WTC11 (cell line): ENCODE data around the gene SCYGR3.

Experiments
- CBFB ChIP-seq: sonication (generic); formaldehyde crosslinking; IDR thresholded peaks from 2 replicates; pipeline ENCODE4 v1.8.1; 2022; ENCODE audit warnings: mild to moderate bottlenecking, low read depth, missing genetic modification reagents
- E2F1 ChIP-seq: sonication (generic); formaldehyde crosslinking; IDR thresholded peaks from 2 replicates; pipeline ENCODE4 v1.8.0; 2022; ENCODE audit warnings: mild to moderate bottlenecking, missing genetic modification reagents
- FOXP1 ChIP-seq: sonication (generic); formaldehyde crosslinking; IDR thresholded peaks from 2 replicates; pipeline ENCODE4 v1.8.0; 2022; ENCODE audit warnings: missing genetic modification reagents, mild to moderate bottlenecking, moderate library complexity, borderline replicate concordance
- OVOL2 ChIP-seq: fragments of 250-450 bp; sonication (Bioruptor Pico); IDR thresholded peaks from 2 replicates; pipeline ENCODE4 v1.9.0; 2021; ENCODE audit warnings: mild to moderate bottlenecking, borderline replicate concordance
- ZBTB43 ChIP-seq: sonication (generic); formaldehyde crosslinking; IDR thresholded peaks from 2 replicates; pipeline ENCODE4 v1.8.1; 2023; ENCODE audit warnings: mild to moderate bottlenecking, missing genetic modification reagents
- TF ChIP-seq, protein P1 (sequence below): fragments of 200-600 bp; IDR thresholded peaks from 2 replicates; pipeline ENCODE4 v1.8.0; 2022; ENCODE audit warnings: antibody characterized with exemption
- TF ChIP-seq, protein P2 (sequence below): sonication (generic); formaldehyde crosslinking; IDR thresholded peaks from 2 replicates; pipeline ENCODE4 v1.8.0; 2022; ENCODE audit warnings: mild to moderate bottlenecking, missing genetic modification reagents
- TF ChIP-seq, protein P3 (sequence below): sonication (generic); formaldehyde crosslinking; IDR thresholded peaks from 2 replicates; pipeline ENCODE4 v1.8.1; 2022; ENCODE audit warnings: low read depth, mild to moderate bottlenecking, moderate library complexity, missing genetic modification reagents, borderline replicate concordance
- TF ChIP-seq, protein P4 (sequence below): sonication (generic); formaldehyde crosslinking; IDR thresholded peaks from 2 replicates; pipeline ENCODE4 v1.8.1; 2022; ENCODE audit warnings: mild to moderate bottlenecking, moderate library complexity, missing genetic modification reagents

- no peak for TF ChIP-seq ZBTB43 (CRISPR knock-in tag)
- TF ChIP-seq, protein P1, sequence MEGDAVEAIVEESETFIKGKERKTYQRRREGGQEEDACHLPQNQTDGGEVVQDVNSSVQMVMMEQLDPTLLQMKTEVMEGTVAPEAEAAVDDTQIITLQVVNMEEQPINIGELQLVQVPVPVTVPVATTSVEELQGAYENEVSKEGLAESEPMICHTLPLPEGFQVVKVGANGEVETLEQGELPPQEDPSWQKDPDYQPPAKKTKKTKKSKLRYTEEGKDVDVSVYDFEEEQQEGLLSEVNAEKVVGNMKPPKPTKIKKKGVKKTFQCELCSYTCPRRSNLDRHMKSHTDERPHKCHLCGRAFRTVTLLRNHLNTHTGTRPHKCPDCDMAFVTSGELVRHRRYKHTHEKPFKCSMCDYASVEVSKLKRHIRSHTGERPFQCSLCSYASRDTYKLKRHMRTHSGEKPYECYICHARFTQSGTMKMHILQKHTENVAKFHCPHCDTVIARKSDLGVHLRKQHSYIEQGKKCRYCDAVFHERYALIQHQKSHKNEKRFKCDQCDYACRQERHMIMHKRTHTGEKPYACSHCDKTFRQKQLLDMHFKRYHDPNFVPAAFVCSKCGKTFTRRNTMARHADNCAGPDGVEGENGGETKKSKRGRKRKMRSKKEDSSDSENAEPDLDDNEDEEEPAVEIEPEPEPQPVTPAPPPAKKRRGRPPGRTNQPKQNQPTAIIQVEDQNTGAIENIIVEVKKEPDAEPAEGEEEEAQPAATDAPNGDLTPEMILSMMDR = no peak
- TF ChIP-seq FOXP1 (CRISPR knock-in tag) = no peak
- TF ChIP-seq, protein P2, sequence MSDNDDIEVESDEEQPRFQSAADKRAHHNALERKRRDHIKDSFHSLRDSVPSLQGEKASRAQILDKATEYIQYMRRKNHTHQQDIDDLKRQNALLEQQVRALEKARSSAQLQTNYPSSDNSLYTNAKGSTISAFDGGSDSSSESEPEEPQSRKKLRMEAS = no peak
- no peak for TF ChIP-seq E2F1 (CRISPR knock-in tag)
- no peak for TF ChIP-seq CBFB (CRISPR knock-in tag)
- TF ChIP-seq, protein P3, sequence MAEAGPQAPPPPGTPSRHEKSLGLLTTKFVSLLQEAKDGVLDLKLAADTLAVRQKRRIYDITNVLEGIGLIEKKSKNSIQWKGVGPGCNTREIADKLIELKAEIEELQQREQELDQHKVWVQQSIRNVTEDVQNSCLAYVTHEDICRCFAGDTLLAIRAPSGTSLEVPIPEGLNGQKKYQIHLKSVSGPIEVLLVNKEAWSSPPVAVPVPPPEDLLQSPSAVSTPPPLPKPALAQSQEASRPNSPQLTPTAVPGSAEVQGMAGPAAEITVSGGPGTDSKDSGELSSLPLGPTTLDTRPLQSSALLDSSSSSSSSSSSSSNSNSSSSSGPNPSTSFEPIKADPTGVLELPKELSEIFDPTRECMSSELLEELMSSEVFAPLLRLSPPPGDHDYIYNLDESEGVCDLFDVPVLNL = no peak
- no peak for TF ChIP-seq OVOL2 (CRISPR knock-in tag)
- TF ChIP-seq, protein P4, sequence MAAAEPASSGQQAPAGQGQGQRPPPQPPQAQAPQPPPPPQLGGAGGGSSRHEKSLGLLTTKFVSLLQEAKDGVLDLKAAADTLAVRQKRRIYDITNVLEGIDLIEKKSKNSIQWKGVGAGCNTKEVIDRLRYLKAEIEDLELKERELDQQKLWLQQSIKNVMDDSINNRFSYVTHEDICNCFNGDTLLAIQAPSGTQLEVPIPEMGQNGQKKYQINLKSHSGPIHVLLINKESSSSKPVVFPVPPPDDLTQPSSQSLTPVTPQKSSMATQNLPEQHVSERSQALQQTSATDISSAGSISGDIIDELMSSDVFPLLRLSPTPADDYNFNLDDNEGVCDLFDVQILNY (CRISPR knock-in tag) = no peak
These were observed 19.6 kb upstream of the SCYGR3 start for GRCh38 chr2:227634201-227634600.
